ENCODE data around the gene KIF26B. TPM values are rescaled to one million over a fixed set of nuclear protein-coding genes. Genes with fewer than 3 reads are reported as not detected.

The KIF26B gene
- total and polyA plus RNA-seq, 10 of the 15 experiments (the other 5 are each of a cell fraction or from before 2014, with no cell fraction given) = 0.35 to 11.6 (median 2.2) TPM

DNA sequence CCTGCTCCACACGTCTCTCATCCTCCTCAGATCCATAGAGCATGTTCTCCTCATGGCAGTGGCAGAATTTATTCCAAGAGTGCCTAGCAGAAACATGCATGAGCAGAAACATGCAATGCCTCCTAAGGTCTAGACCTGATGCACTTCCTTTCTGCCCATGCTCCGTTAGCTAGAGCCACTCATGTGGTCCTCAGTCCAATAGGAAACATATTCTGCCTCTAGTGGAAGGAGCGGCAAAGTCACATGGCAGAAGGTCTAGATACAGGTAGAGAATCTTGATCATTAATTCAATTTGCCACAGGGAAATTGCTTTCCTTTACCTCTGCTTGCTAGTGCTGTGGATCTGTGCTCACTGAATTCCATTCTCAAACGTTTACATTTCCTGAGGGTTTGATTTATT, 130.4 kb downstream of the KIF26B start:
- no TSS peak for BruUV-seq (replicated peaks)
- H4K20me1 ChIP-seq (ENCODE audit: control insufficient read depth, insufficient read depth) = no peaks in the 10 kb centered on the region
- DNase-seq (ENCODE audit: low read depth, low spot score) (no peak), ATAC-seq (no peak), FAIRE-seq (no peak)
- H3K79me2 ChIP-seq (ENCODE audit: control insufficient read depth, insufficient read depth, low read length) = no peaks in the 10 kb centered on the region
- no peak overlapping the region for H2AFZ ChIP-seq (ENCODE audit: control insufficient read depth, low read depth, low read length)
- no peaks in the 10 kb centered on the region for H3K4me1 ChIP-seq (ENCODE audit: control insufficient read depth, insufficient read depth, low read length)
- intact Hi-C loops (cut with micrococcal nuclease; ENCODE audit: unreplicated experiment) (no loop called here), in situ Hi-C loops (cut with MboI) (no loop called here)
- H3K4me3 ChIP-seq = no peak overlapping the region
- ChIA-PET CTCF (no interaction called here), RAD21 (ENCODE audit: unreplicated experiment) (no interaction called here), POLR2A (no interaction called here), SMC1A (ENCODE audit: uncharacterized antibody, unreplicated experiment) (no interaction called here)
- WGBS (ENCODE audit: insufficient coverage, insufficient replicate concordance, low lambda C conversion rate, missing lambda C conversion rate) = 1% methylated on average over 4 of the region's 4 CpGs
- H3K27ac ChIP-seq (ENCODE audit: control insufficient read depth, insufficient read depth) = no peak overlapping the region
- H3K27me3 ChIP-seq (replicated peaks in 1 of 2; ENCODE audit: control insufficient read depth in 2 of 2, insufficient read depth in 2 of 2, low read length in 1 of 2) = peaks cover 0 to 5% of the 10 kb centered on the region in 2 experiments; a peak in 1 of 4 replicates
- TF ChIP-seq SPI1 (IDR thresholded peaks at IDR 0.05; ENCODE audit: borderline replicate concordance, insufficient read depth, low read depth, low read length) (no peak), ZNF274 (IDR thresholded peaks at IDR 0.05; ENCODE audit: insufficient read depth, insufficient read length) (no peak), YBX1 (IDR thresholded peaks at IDR 0.05) (no peak), POU2F2 (IDR thresholded peaks at IDR 0.05; ENCODE audit: borderline replicate concordance, low read depth, low read length) (no peak), NFYA (IDR thresholded peaks at IDR 0.05; ENCODE audit: borderline replicate concordance, low read depth, low read length) (no peak), SMAD1 (IDR thresholded peaks at IDR 0.05; ENCODE audit: low read depth, partially characterized antibody) (no peak), MEF2A (IDR thresholded peaks at IDR 0.05; ENCODE audit: insufficient read depth, low read depth, low read length) (no peak), MLLT1 (IDR thresholded peaks at IDR 0.05) (no peak)
- TF ChIP-seq, protein P1, sequence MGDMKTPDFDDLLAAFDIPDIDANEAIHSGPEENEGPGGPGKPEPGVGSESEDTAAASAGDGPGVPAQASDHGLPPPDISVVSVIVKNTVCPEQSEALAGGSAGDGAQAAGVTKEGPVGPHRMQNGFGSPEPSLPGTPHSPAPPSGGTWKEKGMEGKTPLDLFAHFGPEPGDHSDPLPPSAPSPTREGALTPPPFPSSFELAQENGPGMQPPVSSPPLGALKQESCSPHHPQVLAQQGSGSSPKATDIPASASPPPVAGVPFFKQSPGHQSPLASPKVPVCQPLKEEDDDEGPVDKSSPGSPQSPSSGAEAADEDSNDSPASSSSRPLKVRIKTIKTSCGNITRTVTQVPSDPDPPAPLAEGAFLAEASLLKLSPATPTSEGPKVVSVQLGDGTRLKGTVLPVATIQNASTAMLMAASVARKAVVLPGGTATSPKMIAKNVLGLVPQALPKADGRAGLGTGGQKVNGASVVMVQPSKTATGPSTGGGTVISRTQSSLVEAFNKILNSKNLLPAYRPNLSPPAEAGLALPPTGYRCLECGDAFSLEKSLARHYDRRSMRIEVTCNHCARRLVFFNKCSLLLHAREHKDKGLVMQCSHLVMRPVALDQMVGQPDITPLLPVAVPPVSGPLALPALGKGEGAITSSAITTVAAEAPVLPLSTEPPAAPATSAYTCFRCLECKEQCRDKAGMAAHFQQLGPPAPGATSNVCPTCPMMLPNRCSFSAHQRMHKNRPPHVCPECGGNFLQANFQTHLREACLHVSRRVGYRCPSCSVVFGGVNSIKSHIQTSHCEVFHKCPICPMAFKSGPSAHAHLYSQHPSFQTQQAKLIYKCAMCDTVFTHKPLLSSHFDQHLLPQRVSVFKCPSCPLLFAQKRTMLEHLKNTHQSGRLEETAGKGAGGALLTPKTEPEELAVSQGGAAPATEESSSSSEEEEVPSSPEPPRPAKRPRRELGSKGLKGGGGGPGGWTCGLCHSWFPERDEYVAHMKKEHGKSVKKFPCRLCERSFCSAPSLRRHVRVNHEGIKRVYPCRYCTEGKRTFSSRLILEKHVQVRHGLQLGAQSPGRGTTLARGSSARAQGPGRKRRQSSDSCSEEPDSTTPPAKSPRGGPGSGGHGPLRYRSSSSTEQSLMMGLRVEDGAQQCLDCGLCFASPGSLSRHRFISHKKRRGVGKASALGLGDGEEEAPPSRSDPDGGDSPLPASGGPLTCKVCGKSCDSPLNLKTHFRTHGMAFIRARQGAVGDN (IDR thresholded peaks at IDR 0.05) = no peak
- TF ChIP-seq, protein P2, sequence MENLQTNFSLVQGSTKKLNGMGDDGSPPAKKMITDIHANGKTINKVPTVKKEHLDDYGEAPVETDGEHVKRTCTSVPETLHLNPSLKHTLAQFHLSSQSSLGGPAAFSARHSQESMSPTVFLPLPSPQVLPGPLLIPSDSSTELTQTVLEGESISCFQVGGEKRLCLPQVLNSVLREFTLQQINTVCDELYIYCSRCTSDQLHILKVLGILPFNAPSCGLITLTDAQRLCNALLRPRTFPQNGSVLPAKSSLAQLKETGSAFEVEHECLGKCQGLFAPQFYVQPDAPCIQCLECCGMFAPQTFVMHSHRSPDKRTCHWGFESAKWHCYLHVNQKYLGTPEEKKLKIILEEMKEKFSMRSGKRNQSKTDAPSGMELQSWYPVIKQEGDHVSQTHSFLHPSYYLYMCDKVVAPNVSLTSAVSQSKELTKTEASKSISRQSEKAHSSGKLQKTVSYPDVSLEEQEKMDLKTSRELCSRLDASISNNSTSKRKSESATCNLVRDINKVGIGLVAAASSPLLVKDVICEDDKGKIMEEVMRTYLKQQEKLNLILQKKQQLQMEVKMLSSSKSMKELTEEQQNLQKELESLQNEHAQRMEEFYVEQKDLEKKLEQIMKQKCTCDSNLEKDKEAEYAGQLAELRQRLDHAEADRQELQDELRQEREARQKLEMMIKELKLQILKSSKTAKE (IDR thresholded peaks at IDR 0.05; ENCODE audit: low read depth, poor library complexity, severe bottlenecking) = no peak
- TF ChIP-seq, protein P3, sequence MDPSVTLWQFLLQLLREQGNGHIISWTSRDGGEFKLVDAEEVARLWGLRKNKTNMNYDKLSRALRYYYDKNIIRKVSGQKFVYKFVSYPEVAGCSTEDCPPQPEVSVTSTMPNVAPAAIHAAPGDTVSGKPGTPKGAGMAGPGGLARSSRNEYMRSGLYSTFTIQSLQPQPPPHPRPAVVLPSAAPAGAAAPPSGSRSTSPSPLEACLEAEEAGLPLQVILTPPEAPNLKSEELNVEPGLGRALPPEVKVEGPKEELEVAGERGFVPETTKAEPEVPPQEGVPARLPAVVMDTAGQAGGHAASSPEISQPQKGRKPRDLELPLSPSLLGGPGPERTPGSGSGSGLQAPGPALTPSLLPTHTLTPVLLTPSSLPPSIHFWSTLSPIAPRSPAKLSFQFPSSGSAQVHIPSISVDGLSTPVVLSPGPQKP (IDR thresholded peaks at IDR 0.05; ENCODE audit: low read depth, low read length) = no peak
- H3K9me3 ChIP-seq (replicated peaks; ENCODE audit: control insufficient read depth, insufficient read depth, low read length) = no peaks in the 10 kb centered on the region
- no peak overlapping the region for H3K4me2 ChIP-seq (ENCODE audit: control insufficient read depth, insufficient read depth)
- no peak overlapping the region for H3K9ac ChIP-seq (ENCODE audit: control insufficient read depth, insufficient read depth, low read length)
- no peaks in the 10 kb centered on the region for H3K36me3 ChIP-seq (ENCODE audit: control insufficient read depth in 2 of 2, insufficient read depth in 2 of 2, low read length in 1 of 2)
